GM18867 (cell line): ENCODE measurements around the gene PTPRN2.

Source experiments
- ATAC-seq: cut with Tn5 transposase; IDR thresholded peaks from one replicate; pipeline ENCODE4 v1.9.1; 2021; ENCODE audit warnings: mild to moderate bottlenecking, moderate library complexity; ENCODE audit not compliant: unreplicated experiment

PTPRN2 gene

GRCh38 chr7:157873664-157874063, 714.0 kb downstream of the PTPRN2 start:
- no peak for ATAC-seq

GRCh38 chr7:157873181-157873580, 714.4 kb downstream of the PTPRN2 start:
- ATAC-seq, result no peak

- no peak for ATAC-seq
Measured at GRCh38 chr7:157872447-157872846, 715.2 kb downstream of the PTPRN2 start.

GRCh38 chr7:157871681-157872080, 715.9 kb downstream of the PTPRN2 start:
- ATAC-seq, result no peak

GRCh38 chr7:157870644-157871290, 716.9 kb downstream of the PTPRN2 start:
- ATAC-seq, result no peak

- ATAC-seq, result no peak
Measured at GRCh38 chr7:157869793-157870192, 717.8 kb downstream of the PTPRN2 start.

GRCh38 chr7:157867685-157868305, 719.8 kb downstream of the PTPRN2 start:
- ATAC-seq, result no peak

- ATAC-seq, result no peak
Measured at GRCh38 chr7:157866336-157866924, 721.2 kb downstream of the PTPRN2 start.

- ATAC-seq, result no peak
Measured at GRCh38 chr7:157865351-157866165, 722.1 kb downstream of the PTPRN2 start.

GRCh38 chr7:157864911-157865310, 722.7 kb downstream of the PTPRN2 start:
- ATAC-seq, result no peak

GRCh38 chr7:157863906-157864810, 723.5 kb downstream of the PTPRN2 start:
- ATAC-seq, result no peak

GRCh38 chr7:157863176-157863575, 724.4 kb downstream of the PTPRN2 start:
- ATAC-seq, result no peak

GRCh38 chr7:157862731-157863130, 724.9 kb downstream of the PTPRN2 start:
- no peak for ATAC-seq

- no peak for ATAC-seq
Measured at GRCh38 chr7:157861551-157861950, 726.1 kb downstream of the PTPRN2 start.

- ATAC-seq, result no peak
Measured at GRCh38 chr7:157861031-157861491, 726.6 kb downstream of the PTPRN2 start.

GRCh38 chr7:157860406-157860805, 727.2 kb downstream of the PTPRN2 start:
- ATAC-seq, result no peak

- no peak for ATAC-seq
Measured at GRCh38 chr7:157859915-157860314, 727.7 kb downstream of the PTPRN2 start.

GRCh38 chr7:157857578-157858075, 730.0 kb downstream of the PTPRN2 start:
- no peak for ATAC-seq

- no peak for ATAC-seq
Measured at GRCh38 chr7:157856873-157857577, 730.6 kb downstream of the PTPRN2 start.
